HG03196 (cell line): ENCODE results near the gene CDH4.
"Not testable (repeated sequence)": the region's sequence is repeated elsewhere in the genome, so short reads cannot be mapped to it uniquely, and the experiment has no call there.

Source experiments
- ATAC-seq: cut with Tn5 transposase; IDR thresholded peaks from one replicate; pipeline ENCODE4 v1.9.1; 2021; ENCODE audit not compliant: unreplicated experiment

The CDH4 gene

DNA sequence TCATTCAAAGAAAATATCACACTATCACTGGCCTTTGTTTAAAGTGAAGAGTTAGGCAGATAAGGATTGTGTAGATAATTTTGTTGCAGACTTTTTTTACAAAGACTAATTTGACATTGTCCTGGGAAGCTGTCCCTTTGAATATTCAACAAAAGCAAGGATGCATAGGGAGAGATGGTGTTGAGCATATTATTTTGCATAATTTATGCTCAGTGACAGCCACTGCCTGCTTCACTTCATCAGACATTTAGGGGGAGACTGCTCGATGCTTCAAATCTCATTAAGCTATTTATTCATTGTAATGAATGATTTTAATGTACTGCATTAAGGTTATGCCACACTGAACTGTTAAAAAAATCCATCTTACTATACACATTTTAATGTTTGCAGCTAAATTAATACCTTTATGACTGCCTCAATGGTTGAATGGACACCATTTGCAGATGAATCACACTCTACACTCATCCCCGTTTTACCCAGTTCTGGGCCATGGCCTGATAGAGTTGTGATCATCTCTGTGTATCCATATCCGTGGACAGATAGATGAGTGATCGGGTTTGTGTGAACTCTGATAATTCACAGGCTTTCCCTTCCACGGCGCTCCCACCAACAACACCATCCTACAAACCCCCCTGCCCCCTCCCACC, 128.0 kb downstream of the CDH4 start:
- no peak for ATAC-seq

DNA sequence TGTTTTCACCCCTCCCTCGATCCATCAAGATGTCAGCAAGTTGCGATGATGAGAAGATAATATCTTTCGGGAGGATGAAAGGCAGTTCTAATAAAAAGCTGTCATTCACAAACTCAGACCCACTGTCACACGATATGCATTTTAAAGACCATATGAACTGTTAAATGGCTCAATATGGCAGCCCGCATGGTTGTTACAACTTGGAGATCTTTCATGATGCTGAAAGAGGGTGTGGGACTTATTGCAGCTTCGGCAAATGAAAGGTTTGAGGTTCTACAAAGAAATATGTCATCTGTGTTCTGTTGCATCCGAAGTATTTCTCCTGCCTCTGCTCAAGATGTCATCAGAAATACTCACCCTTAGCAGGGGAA, 128.5 kb downstream of the CDH4 start:
- no peak for ATAC-seq

DNA sequence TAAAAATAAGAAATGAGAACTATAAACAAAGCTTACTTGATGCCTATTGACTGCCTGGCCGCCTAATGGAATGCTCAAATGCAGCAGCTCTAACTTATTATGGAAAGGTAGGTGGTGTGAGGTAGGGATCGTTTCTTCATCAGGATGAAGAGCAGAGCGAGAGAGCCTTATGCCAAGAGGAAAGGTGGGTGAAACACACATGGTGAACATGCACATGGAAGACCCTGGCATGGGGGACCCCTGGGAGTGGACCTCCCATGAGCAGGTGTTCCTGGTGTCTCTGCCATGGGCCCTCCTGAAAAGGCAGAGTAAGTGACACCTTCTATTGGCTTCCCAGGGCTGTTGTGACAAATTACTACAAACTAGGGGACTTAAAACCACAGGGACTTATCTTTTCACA, 130.1 kb downstream of the CDH4 start:
- ATAC-seq = no peak

DNA sequence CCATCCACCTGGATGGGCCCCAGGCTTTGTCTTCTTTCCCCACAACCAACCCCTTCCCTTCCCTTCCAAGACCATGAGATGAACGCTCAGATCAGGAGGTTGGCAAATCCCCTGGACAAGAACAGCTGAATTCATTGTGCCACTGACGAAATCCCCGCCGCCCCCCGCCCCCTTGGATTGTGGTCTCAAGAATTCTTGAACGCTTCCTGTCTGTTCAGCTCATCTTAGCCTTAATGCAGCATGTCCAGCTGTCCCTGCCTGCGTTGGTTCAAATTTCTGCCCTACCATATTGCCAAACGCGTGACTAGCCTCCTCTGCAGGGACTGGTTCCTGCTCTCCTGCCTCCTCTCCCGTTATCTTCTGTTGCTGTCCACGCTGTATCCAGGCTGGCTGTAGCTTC, 133.2 kb downstream of the CDH4 start:
- no peak for ATAC-seq

DNA sequence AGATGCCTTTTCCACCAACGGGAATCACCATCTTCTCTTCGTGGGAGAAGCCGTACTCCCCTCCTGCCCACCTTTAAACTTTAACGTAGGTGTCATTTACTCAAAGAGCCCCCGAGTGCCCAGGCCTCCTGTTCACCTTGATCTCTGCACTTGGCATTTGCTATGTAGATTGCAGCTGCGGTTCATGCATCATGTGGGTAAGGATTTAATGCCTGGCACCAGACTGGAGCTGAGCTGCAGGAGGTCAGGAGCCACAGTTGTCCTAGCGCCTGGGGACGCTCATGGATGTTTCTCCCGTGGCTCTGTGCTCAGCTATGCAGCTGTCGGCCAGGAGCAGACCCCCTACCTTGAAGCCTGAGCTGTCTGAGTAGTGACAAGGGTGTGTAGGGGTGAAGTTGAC, 133.7 kb downstream of the CDH4 start:
- ATAC-seq = no peak

DNA sequence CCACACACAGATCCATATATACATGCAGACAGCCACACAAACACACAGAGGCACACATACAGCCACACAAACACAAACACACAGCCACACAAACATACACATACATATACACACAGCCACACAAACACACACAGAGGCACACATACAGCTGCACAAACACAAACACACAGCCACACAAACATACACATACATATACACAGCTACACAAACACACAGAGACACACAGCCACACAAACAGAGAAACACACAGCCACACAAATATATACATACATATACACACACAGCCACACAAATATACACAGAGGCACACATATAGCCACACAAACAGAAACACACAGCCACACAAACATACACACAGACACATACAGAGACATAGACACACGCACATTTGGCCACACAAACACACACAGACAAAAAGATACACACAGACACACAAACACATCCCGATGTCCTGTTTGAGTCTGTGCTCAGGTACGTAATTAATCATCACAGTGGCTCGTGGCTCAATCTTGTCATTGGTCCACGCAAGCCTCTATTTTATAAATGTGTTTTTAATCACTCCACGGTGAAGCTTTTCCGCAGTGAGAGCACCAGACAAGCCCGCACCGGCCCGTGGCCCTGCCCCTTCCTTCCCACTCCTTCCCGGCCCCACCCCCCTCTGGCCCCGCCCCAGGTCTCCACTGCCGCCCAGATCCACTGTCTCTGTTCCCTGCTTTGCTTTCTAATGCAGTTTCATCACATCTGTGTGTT, 135.3 kb downstream of the CDH4 start:
- ATAC-seq = no peak

DNA sequence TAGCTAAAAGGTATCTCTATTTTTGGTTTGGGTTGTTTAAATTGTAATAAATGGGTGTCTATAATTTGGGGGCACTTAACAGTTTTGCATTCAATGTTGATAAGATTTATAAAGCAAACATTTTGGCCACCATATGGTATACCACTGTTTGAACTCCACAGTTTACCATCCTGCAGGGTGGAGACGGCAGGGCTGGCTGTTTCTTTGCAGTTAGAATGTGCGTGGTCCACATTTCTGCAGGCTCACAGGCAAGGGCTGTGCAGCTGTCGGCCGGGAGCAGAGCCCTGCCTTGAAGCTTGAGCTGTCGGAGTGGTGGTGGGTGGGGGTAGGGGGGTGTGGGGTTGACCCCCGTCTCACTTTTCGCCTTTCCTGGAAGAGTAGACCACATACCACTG, 135.9 kb downstream of the CDH4 start:
- no peak for ATAC-seq

DNA sequence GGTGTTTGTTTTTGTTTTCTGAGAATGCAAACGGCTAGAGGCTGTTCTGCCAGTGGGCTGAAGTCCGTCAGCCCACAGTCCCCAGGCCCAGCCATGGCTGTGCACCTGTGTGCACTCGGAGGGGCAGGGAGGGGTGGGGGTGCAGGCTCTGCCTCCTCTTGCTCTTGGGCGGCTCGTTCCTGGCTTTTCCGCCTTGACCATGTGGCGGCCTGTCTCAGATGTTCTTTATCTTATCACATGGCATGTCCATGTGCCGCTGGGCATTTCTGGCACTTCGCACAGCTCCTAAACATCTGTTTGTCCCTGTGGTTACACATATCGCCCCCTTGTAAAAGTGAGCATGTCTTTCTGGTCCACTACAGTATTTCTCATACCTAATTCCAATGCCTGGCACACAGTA, 137.0 kb downstream of the CDH4 start:
- ATAC-seq = no peak

DNA sequence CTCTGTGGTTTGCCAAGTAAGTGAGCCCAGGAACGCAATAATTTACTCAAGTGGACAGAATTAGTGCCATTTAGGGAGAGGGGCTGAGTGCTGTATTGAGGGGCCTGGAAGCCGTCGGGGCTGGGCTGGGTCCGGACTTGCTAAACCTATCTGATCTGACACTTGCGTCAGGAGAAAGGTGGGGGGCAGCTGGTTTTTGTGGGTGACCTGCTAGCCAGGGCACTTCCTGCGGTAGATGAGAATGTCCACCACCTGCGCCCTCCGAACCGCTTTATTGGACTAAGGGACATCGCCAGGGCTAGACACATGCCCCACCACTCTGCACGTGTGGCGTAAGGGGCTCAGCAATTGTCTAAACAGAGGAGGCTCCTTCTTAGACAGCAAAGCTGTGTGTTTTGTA, 139.1 kb downstream of the CDH4 start:
- ATAC-seq = no peak

DNA sequence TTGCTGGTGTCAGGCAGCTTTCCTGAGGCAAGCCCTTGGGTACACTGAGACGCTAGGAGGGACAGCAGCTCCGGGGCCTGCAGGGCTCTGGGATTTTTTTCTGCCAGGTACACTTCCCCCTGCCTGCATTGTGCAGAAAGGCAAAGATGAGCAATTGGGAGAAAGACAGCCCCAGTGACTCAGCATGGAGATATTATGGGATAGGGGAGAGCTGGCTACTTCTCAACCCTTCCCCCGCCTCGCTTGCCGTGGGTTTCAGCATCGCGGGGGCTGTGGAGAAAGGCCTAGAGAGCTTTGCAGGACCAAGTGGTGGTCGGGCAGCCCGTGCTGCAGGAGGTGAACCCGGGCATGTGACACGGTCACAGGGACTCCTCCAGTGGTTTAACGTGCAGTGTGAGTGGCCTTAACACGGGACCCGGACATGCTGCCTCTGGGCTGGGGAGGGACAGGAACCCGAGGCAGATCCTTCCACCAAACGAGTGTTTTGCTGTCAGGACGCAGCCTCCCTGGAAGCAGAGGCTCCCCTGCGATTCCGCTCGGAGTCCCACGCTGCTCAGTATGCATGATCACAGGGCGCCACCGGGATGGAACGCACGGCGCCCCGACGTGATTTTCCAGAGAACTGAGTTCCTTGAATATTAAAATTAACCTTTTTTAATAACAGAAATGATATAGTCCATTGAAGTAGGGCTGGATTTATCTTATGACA, 139.9 kb downstream of the CDH4 start:
- ATAC-seq = no peak

DNA sequence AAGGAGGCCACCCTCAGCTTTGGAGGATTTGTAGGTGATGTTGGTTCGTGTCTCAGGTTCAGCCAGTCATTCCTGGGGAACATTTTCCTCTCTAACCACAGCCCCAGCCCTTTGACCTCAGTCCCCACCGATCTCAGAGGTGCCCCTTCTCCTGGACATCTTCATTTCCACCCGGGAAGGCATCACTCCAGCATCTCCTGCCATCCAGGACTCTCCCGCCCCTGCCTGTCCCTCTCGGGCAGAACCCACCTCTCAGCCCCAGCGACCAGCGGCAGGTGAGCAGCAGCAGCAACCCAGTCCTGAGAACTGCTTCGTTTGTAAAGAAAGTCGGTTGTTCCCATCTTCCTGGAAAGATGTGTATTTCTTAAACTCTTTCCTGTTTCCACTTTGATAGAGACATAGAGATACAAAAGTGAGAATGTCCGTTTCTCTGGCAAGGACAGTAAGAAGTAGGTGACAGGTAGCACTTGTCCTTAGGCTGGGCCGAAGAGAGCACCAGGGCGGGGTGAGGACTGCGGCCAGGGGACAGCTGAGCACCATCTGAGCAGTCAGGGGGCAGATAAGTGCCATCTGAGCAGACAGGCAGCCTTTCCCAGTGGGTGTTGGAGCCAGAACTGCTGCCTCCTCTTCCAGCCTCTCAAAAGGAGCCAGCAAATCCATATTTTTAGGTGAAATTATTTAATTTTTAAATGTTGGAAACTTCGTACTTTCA, 142.2 kb downstream of the CDH4 start:
- no peak for ATAC-seq

DNA sequence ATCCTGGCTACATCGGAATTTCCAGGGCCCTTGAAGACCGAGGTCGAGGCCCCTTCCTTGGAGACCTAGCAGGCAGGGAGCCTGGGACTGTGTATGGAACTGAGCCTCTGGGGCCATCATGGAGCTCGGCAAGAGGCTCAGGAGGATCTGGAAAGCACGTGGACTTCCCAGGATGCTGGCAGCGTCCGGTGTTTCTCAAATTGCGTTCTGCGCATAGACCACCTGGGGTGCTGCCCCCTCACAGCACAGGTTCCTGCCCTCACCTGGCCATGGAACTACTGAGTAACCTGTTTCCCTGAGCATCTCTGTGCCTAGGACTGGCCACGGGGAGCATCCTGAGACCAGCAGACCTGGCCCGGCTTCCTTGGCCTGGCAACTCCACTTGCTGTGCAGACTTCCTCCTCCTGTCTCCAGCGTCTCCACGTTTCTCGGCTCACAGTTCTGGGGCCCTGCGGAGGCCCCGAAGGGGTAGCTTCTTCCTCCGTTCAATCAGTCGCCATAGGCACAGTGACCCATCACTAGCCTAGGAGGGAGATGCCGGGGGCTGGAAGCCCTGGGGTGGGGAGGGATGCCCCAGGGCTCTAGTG, 144.3 kb downstream of the CDH4 start:
- no peak for ATAC-seq

DNA sequence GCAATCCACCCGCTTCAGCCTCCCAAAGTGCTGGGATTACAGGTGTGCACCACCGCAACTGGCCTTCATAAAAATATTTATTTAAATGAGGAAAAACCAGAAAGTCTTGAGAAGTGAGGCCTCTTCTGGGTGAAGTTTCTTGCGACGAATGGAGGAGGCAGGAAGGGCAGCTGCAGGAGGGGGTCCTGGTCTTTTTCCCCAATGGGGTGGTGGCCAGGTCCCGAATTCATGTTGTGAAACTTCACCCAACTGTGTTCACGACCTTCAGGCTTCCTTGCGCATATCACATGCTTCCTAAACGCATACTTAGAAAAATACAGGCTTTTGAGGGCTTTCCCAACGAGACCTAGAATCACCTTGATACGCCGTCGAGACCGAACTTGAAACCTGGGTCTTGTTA, 145.1 kb downstream of the CDH4 start:
- ATAC-seq = no peak

DNA sequence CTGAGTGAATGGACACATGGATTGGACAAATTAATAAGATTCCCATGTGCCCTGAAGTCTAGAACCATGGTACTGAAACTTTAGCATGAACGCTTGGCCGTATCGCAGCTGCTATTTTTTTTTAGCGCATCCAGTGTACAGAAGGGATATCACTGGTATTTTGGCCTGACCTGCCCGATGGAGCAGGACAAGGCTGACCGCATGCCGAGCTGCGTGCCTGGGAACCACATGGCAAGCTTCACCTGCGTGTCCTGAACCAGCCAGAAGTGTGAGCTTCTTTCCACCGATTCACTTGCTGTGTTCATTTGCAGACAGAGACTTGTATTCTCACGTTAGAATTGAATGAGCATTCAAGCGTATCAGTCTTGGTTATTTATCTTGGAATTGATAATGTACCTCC, 145.7 kb downstream of the CDH4 start:
- no peak for ATAC-seq

DNA sequence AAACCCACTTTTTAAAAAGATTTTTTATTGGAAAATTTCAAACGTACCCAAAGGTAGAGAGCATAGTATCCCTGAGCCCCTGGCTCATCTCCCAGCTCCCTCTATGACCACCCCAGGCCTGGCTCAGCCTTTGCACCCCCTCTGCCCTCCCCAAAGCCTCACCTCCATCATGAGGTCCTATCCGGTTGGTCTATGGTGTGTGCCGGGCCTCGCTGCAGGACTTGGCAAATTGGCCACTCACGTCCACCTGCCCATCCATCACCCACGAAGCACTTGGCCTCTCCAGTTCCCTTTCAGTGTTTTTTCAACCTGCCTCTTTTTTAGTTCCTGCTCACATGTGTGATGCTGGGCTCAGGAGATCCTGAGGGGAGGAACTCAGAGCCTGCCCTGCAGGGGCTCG, 147.4 kb downstream of the CDH4 start:
- ATAC-seq = no peak

DNA sequence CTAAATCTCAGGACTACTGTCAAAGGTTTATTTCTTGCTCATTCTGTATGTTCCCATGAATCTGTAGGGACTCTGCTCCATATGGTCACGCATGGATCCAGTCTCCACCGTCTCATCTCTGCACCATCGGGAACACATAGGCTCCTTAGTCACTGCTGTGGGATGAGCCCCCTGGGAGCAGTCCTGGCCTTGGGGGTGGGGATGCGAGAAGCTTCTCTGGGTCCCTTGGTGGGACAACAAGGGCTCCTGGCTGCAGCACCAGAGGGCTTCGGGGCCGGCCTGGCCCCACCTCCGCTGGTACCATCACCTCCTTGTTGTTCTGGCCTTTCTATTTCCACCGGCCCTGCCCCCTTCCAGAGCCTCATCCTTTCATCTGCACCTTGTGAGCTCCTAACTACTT, 148.4 kb downstream of the CDH4 start:
- no peak for ATAC-seq

DNA sequence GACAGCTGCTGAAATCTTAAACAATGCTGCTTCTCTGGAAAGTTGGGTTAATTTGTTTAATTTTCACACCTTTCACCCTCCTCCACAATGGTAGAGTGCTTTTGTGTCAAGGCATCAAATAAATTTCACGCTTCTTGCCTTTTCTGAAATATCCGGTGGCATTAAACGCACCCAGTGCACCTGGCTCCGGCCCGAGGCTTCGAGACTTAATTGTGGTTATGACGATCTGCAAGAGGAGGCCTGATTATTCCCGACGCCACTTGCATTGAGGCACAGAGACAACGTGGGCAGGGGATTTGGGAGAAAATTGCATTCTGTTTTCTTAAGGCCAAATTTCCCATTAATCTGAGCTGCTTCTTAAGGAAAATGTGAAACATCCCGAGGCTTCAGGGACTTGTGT, 152.2 kb downstream of the CDH4 start:
- ATAC-seq = no peak

DNA sequence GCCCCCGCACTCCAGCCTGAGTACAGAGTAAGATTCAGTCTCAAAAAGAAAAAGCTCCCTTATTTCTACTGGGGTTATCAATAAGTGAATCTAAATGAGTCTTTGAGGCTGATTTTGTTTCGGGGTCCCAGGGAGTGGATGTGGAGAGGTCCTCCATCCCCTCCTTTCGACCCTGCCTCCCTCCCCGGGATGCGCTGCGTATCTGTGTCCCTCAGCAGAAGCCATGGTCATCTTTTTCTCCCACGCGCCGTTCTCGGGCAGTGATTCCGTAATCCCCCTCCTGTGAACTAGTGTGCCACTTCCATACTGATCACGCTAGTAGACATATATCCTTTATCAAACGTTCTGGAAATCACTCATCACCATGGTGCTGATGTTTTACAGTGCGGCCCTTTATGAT, 152.9 kb downstream of the CDH4 start:
- no peak for ATAC-seq

DNA sequence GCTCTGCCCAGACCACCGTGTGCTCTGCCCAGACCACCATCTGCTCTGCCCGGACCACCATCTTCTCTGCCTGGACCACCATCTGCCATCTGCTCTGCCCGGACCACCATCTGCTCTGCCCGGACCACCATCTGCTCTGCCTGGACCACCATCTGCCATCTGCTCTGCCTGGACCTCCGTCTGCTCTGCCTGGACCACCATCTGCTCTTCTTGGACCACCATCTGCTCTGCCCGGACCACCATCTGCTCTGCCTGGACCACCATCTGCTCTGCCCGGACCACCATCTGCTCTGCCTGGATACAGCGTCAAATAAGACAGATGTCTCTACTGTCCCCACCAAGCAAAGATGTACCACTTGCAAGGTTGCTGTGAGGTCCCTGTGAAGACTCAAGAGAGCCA, 154.7 kb downstream of the CDH4 start:
- not testable (repeated sequence) for ATAC-seq

DNA sequence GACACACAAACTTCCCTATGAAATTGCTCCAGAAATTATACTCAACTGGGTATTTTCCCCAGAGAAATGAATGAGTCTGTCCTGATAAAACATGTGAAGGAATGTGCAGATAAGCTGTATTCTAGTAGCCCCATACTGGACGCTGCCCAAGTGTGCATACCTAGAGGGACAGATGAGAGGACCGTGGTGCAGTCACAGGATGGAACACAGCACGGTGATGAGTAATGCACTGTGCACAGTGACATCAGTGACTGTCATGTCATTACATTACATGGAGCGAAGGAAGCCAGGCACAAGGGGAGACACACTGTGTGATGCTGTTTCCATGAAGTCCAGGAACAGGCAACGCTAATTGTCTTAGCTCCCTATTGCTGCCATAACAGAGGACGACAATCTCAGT, 155.5 kb downstream of the CDH4 start:
- ATAC-seq = no peak

DNA sequence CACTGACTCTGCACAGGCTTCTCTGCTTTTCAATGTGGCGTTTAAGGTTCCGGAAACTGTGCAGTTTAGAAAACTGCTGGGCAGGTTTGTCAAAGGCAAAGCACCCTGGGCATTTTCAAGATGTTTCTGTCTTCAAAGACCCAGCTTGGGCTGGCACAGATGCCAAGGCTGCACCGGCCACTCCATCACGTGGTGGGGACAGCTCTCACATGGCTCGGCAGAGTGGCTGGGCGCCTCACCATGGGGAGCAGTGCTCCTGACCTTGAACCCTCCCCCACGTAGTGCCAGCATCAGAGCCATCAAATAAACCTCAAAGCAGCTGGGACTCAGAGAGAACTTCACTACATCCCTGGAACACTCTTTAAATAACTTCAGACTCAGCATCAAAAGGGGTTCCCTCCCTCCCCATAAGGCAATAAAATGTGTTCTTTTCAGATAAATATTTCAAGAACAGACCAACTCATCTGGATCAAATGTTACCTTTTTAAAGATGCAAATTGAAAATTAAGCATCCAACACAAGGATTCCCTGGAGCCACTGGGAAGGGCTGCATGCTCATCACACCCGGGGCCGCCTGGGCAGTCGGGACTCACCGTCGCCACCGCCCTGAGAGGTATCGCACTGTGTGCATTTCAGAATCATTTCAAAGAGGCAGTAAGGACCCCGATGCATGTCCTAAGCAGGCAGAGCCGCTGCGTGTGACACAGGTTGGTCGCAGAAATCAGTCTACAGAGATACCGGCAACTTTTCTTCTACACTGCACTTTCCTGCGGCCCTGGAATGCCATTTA, 157.1 kb downstream of the CDH4 start:
- no peak for ATAC-seq
